ENCODE results near the gene MST1.

DNA sequence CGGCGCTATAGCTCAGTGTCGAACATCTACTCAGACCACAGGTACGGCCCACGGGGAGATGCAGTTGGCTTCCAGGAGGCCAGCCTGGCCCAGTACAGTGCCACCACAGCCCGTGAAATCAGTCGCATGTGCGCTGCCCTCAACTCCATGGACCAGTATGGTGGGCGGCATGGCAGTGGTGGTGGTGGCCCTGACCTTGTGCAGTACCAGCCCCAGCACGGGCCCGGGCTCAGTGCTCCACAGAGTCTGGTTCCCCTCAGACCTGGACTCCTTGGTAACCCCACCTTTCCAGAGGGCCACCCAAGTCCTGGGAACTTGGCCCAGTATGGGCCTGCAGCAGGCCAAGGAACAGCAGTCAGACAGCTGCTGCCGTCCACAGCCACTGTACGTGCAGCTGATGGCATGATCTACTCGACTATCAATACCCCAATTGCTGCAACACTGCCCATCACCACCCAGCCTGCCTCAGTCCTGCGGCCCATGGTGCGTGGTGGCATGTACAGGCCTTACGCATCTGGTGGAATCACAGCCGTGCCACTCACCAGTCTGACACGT, 33.5 kb downstream of the MST1 start:
- no peak for TF ChIP-seq POLR2A (IDR thresholded peaks at IDR 0.05)
- TF ChIP-seq CTCF (IDR thresholded peaks at IDR 0.05): no peak
